NCI-H510A (cell line): ENCODE data around the gene H6PD.
A peak's percentile ranks its signal among the peaks of the same experiment; 100 is the strongest.

ENCODE experiments used
- DNase-seq: peaks from one replicate; lab custom pipeline; 2025; lab: John Stamatoyannopoulos, UW

H6PD gene

DNA sequence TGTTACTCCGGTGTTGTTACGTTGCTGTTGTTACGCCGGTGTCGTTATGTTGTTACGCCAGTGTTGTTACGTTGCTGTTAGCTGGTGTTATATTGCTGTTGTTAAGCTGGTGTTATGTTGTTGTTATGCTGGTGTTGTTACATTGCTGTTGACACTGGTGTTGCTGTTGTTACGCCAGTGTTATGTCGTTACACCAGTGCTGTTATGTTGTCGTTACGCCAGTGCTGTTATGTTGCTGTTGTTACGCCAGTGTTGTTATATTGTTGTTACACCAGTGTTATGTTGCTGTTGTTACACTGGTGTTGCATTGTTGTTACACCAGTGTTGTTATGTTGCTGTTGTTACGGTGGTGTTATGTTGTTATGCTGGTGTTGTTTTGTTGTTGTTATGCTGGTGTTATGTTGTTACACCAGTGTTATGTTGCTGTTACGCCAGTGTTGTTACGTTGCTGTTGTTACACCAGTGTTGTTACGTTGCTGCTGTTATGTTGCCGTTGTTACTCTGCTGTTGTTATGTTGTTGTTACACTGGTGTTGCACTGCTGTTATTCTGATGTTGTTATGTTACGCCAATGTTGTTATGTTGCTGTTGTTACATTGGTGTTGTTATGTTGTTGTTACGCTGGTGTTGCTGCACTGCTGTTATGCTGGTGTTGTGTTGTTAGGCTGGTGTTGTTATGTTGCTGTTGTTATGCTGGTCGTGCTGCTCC is 25.6 kb downstream of the H6PD start:
- no peak for DNase-seq

DNA sequence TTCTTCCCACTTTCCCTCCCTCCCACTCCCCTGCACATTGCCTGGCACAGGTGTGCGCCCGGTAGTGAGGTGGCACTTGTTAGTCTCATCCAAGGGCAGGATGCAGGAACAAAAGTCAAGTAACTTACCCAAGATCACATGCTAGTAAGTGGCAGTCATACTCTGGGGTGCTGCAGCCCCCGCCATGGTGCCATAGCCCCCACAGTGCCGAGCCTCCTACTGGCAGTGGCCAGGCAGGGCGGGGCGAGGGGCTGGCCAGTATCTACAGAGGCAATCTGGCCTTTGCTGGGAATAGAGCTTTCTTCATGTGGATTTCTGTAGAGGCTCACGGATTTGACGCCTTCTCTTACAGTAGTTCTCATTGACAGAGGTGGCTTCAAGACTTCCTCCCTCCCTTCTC is 26.9 kb downstream of the H6PD start:
- no peak for DNase-seq

DNA sequence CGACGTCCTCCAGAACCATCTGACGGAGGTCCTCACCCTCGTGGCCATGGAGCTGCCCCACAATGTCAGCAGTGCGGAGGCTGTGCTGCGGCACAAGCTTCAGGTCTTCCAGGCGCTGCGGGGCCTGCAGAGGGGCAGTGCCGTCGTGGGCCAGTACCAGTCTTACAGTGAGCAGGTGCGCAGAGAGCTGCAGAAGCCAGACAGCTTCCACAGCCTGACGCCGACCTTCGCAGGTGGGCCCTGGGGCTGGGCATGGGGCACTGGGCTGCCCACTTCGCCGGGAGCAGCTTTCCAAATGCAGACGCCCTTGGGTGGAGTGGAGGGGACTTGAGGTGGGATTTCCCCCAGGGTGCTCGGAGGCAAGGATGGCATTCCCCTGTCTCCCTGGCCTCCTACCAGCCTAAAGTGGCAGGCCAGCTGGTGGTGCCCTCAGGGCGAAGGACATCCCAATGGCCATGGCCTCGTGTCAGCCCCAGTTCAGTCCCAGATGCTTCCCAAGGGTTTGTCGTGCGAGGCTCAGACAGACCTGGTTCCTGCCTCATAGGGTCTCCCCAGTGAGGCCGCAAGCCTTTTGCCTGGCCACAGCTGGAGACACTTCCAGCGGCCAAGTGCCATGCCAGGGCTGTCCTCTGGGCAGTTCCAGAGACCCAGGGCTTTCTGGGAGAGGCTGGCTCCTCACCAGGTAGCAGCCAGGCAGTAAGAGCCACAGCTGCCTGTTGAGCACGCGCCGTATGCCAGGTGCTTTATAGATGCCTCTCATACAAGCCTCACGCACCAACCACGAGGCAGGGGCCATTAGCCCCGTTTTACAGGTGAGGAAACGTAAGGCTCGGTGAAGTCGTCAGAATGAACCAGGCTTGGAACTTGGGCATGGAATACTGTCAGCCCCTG is 27.8 kb downstream of the H6PD start:
- DNase-seq, result peak; percentile 41

DNA sequence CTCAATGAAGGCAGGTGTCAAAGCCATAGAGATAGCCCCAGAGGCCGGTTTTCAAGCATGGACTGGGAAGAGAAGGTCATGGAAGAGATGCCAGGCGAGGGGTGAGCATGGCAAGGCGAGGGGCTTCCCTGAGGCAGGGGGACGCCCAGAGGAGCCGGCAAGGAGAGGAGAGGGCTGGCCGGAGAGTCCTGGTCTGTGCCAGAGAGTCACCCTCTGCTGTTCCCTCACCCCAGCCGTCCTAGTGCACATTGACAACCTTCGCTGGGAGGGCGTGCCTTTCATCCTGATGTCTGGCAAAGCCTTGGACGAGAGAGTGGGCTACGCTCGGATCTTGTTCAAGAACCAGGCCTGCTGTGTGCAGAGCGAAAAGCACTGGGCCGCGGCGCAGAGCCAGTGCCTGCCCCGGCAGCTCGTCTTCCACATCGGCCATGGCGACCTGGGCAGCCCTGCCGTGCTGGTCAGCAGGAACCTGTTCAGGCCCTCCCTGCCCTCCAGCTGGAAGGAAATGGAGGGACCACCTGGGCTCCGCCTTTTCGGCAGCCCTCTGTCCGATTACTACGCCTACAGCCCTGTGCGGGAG is 28.8 kb downstream of the H6PD start:
- DNase-seq, result no peak

- no peak for DNase-seq
These were observed 29.7 kb downstream of the H6PD start for GRCh38 chr1:9263984-9264872.

GRCh38 chr1:9265037-9265436 is 30.5 kb downstream of the H6PD start:
- no peak for DNase-seq

DNA sequence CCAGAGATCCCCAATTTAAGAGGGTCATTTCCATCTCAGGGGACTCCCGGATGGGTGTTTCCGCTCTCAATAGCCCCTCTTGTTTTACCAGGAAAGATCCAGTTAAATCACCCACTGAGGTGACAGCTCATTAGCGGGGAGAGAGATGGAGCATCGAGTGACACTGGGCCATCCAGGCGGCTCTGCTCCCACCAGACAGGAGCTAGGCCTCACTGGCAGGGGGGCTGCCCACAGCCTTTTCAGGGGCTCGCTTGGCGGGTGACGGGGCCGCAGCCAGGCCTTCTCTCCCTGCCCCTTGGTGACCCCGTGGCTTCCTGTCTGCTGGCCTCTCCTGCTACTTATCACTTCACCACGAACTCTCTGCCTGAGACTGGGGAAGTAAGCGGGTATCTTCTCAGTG is 31.4 kb downstream of the H6PD start:
- no peak for DNase-seq

GRCh38 chr1:9267352-9267686 is 32.7 kb downstream of the H6PD start:
- DNase-seq, result no peak

- DNase-seq, result no peak
These were observed 33.4 kb downstream of the H6PD start for GRCh38 chr1:9267827-9268581.

DNA sequence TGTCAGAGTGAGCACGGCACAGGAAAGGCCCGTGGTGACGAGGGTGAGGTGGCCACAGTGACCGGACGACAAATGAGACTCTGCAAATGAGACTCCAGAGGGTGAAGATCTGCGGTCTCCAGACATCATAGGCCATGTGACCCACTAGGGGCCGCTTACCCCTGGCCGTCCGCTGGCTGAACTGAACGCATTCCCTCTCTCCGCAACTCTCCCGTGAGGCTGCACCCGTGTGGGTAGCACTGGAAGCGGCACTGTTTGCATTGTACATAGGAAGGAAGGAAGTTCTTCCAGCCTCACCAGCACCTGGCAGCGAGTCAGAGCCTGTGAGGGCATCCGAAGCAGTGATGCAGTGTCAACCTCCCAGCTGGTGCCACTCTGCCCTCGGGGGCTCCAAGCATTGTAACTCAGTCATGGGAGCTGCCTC is 34.5 kb downstream of the H6PD start:
- DNase-seq, result peak; percentile 62

DNA sequence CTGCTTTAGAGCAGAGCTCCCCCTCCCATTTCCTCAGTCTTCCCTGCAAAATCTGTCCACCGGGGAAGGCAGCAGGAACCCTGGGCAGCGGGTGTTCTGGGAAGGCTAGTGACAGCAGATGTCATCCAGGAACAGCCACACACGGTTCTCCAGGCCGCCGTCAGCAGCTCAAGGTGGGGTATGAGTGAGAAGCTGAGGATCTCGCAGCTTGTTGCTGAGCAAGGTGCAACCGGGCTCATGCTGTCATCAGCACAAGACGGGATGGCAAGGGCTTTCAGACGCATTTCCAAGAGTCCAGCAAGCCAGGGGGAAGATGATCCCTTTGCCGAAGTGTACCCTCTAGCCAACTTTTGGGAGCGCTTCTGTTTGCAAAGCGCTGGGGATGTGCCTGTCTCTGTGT is 35.1 kb downstream of the H6PD start:
- no peak for DNase-seq

DNA sequence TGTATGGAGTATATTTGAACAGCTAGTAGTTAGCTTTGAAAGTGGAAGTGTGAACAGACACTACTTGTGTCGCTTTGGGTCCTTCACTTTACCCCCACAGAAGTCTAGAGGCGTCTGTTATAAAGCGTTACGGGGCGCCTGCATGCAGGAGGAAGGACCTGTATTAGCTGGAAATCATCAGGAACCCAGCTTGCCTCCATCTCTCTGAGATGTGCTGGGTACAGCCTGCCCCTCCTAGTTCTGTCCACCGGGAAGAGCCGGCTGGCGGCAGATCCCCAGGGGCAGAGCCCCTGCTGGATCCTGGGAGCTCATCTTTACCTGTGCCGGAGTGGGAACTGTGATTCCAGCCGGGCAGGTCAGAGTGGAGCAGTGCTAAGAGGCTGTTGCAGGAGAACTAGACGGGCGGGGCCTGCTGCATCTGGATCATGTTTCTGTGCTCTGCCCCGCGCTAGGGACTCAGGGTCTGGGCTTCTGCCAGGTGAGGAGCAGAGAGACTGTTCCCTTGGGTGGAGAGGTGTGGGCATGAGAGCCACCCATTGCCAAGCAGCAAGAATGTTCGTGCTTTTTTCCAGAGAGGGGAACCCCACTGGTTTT is 35.8 kb downstream of the H6PD start:
- peak; percentile 98 for DNase-seq

DNA sequence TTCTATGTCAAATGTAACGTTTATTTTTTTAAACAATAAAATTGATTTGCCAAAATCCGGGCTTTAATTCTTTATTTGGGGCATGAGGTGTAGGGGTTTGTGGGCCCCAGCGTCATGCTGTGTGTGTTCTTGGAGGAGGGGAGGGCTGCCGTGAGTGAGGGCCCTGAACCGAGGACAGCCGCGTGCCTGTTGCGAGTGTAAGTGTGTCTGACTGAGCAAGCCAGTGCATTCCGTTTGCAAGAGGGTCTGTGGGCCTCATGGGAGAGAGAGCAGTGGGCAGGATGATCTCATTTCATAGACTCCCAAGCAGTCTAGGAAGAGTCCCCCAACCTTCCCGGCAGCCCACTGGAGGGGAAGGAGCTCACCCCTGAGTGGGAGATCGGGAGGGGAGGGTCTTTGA is 36.7 kb downstream of the H6PD start:
- DNase-seq, result no peak

GRCh38 chr1:9271861-9272595 is 37.5 kb downstream of the H6PD start:
- DNase-seq, result no peak

GRCh38 chr1:9273177-9273576 is 38.6 kb downstream of the H6PD start:
- DNase-seq, result no peak

- DNase-seq, result no peak
These were observed 40.6 kb downstream of the H6PD start for GRCh38 chr1:9275161-9275560.

- peak; percentile 86 for DNase-seq
These were observed 41.0 kb downstream of the H6PD start for GRCh38 chr1:9275567-9276034.

DNA sequence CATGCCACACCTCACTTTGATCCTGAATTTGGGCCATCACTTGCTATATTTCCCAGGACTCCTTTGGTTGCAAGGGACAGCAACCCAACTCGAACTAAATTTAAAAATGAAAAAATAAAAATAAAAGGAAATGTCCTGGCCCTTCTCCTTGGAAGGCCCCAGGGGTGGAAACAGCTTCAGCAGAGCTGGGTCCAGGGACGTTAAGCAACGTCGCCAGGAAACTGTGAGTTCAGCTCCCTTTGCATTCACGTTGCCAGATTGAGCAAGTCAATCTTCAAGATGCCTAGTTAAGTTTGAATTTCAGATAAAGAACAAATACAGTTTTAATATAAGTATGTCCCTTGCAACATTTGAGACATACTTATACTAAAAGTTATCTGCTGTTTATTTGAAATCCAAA is 43.5 kb downstream of the H6PD start:
- no peak for DNase-seq

DNA sequence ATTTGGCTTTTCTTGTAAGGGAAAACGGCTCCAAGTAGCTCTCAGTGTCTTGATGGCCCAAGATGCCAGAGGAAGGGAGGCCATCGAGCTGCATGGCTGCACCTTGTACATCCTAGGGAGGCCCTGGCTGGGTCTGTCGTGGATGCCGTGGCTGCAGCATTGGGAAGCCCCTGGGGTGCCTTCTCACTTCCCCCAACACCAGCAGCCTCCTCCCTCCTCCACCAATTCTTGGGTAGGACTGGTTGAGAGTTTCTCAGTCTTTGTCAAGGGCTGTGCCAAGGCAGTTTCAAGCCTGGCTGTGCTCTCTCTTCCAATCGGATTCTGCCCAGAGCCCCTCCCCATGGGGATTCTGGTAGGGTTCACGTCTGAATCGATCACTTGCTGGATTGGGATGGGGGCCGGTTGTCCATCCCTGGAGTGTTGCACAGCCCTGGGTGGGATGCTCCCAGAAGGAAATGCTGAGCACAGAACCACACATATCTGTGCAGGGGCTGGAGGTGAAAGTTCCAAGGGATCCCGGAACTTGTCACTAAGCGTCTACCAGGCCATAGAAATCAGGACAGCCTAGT is 44.1 kb downstream of the H6PD start:
- DNase-seq, result no peak
